Erythroblast (primary cell): Measurements from ENCODE around the gene HEATR5A.

Experiments used
- GATA1 ChIP-seq: IDR thresholded peaks from 2 replicates; pipeline ENCODE4 v1.6.1; 2011; ENCODE audit warnings: low read depth, mild to moderate bottlenecking, control low read depth, low read length, moderate library complexity
- POLR2A ChIP-seq: IDR thresholded peaks from 2 replicates; pipeline ENCODE4 v1.6.1; 2011; ENCODE audit warnings: mild to moderate bottlenecking, low read length

GRCh38 chr14:31326111-31326510 lies 94.2 kb downstream of the HEATR5A start:
- TF ChIP-seq POLR2A (no peak), GATA1 (no peak)
